GM18502 (cell line): ENCODE results near the gene LAMC2.
"Not testable (repeated sequence)": the region's sequence is repeated elsewhere in the genome, so short reads cannot be mapped to it uniquely, and the experiment has no call there.

ENCODE experiments used
- ATAC-seq: cut with Tn5 transposase; IDR thresholded peaks from one replicate; pipeline ENCODE4 v1.9.1; 2021; ENCODE audit warnings: mild to moderate bottlenecking; ENCODE audit not compliant: unreplicated experiment, poor library complexity

LAMC2 gene

DNA sequence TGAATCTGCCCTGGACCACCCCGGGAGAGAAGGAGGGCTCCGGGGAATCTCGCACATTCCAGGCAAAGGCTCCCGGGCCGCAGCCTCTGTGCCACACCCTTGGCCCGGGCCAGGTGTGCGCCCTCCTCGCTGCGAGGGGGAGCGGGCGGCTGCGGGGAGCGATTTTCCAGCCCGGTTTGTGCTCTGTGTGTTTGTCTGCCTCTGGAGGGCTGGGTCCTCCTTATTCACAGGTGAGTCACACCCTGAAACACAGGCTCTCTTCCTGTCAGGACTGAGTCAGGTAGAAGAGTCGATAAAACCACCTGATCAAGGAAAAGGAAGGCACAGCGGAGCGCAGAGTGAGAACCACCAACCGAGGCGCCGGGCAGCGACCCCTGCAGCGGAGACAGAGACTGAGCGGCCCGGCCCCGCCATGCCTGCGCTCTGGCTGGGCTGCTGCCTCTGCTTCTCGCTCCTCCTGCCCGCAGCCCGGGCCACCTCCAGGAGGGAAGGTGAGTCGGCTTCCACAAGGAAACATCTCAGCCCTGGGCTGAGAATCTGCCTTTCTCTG is at the start of gene LAMC2:
LAMC2 (plus strand) TSS at position 324 of the 550 bp plus-strand sequence; CDS start at position 413, 89 bp downstream.
- ATAC-seq, result no peak

DNA sequence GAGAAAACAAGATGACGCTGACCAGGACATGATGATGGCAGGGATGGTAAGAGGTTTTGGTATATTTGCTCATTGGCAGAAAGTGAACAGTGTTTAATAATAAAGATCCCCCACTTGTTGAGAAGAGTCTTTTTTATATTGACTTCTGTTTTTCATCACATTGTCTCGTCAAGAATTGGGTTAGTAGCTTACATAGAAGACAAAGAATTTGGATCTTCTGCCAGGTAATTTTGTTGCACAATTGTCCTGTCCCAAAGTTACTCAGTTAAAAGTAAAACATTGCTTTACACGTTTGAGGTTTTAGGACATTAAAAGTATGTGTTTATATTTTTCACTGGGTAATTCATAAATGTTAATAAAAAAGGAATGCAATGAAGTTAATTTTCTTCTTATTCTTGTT is 48.3 kb upstream of the LAMC2 start:
- ATAC-seq, result no peak

DNA sequence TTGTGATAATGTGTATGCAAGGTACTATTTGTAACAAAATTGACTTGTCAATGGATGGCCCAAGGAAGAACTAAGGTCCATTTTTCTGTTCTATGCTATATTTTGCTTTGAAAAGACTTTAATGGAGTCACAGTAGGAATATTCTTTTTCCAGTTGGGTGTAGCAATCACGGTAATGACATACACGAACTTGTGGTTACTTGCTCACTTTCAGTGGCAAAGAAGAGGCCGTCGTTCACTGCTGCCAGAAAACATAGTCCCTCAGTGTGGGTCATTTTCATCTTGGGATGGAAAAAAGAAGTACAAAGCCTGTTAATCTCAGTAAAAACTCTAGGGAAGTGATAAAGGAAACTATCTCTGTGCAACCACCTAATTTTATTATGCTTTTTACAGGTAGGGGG is 47.8 kb upstream of the LAMC2 start:
- no peak for ATAC-seq

DNA sequence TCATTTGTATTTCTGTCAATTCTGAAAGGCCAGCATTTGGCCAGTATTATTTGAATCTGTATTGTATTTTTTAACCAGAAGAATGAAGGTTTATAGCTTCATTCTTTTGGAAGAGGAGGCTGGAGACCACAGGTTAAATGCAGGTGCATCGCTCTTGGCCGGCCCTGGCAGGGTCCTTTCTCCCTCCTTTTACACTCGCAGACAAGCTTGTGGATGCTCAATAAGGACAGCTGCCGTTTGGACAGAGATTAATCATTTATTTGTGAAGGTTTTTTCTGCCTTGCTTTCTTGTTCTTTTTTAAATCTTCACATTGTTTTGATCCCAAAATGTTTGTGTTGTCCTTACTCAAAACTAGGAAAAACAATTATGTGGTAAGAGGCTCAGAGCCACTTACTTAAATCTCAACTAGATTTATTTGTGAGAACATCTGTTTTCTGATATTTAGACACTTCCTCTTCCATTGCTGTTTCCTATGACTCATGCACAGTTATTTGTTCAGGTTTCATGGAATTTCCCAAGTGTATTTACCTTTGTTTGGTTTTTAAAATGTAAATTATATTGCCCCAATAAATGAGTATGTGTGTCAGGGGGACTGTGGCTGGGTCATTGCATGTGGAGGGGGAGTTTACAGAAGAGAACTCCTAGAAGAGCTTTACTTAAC is 46.7 kb upstream of the LAMC2 start:
- no peak for ATAC-seq

DNA sequence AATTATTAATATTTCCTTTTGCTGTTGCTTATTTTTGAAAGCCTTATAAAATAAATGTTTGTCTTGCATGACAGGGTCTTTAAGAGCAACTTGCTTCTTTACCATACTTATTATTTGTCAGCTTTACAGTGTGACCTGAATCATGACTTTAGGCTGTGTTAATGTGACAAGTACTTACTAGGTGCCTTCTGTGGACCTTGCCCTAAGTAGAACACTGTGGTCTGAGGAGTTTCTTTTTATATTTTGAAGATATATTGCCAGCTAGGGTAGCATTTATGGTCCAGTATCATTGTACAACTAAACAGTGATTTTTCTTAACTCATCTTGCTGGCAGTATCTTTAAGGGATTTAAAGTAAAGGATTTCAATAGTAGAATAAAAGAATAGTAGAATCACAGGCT is 45.4 kb upstream of the LAMC2 start:
- no peak for ATAC-seq

DNA sequence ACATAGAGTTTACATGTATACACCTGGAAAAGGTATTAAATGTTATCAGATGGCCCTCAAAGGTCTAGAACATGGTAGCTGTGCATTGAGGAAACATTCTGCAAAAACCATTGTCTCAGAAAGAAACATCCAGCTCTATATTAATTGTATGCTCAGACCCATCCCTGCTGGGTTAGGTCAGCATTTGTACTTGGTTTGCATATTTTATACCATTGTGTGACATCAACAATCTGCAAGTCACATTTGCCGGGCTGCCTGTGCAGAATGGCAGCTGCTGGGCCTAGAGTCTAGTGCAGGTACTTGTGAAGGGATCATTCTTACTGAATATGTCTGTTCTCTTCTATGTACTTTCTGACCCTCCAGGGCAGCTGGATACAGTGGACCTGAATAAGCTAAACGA is 43.9 kb upstream of the LAMC2 start:
- no peak for ATAC-seq

DNA sequence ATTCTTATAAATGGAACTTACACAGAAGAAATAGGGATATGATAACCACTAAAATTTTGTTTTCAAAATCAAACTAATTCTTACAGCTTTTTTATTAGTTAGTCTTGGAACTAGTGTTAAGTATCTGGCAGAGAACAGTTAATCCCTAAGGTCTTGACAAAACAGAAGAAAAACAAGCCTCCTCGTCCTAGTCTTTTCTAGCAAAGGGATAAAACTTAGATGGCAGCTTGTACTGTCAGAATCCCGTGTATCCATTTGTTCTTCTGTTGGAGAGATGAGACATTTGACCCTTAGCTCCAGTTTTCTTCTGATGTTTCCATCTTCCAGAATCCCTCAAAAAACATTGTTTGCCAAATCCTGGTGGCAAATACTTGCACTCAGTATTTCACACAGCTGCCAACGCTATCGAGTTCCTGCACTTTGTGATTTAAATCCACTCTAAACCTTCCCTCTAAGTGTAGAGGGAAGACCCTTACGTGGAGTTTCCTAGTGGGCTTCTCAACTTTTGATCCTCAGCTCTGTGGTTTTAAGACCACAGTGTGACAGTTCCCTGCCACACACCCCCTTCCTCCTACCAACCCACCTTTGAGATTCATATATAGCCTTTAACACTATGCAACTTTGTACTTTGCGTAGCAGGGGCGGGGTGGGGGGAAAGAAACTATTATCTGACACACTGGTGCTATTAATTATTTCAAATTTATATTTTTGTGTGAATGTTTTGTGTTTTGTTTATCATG is 42.3 kb upstream of the LAMC2 start:
- no peak for ATAC-seq

DNA sequence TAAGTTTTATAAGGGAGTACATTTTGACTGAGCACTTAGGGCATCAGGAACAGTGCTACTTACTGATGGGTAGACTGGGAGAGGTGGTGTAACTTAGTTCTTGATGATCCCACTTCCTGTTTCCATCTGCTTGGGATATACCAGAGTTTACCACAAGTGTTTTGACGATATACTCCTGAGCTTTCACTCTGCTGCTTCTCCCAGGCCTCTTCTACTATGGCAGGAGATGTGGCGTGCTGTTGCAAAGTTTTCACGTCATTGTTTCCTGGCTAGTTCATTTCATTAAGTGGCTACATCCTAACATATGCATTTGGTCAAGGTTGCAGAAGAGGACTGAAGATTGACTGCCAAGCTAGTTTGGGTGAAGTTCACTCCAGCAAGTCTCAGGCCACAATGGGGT is 41.3 kb upstream of the LAMC2 start:
- ATAC-seq, result no peak

DNA sequence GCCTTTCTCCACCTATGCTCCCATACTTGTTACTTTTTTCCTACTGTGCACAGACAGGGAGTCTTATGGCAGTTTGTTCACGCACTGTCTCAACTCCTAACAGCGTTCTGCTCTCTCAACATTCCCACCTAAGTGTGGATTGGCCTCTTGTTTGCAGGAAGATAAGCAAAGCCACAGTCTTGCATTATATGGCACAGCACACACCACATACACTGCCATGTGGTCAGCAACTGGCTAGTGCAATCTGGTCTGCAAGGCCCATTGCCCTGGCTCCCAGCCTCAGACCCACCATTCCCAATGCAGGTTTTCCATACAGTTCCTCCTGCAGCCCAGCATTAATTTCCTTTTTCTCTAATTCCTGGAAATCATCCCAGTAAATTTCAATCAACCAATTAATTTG is 38.3 kb upstream of the LAMC2 start:
- ATAC-seq, result no peak

DNA sequence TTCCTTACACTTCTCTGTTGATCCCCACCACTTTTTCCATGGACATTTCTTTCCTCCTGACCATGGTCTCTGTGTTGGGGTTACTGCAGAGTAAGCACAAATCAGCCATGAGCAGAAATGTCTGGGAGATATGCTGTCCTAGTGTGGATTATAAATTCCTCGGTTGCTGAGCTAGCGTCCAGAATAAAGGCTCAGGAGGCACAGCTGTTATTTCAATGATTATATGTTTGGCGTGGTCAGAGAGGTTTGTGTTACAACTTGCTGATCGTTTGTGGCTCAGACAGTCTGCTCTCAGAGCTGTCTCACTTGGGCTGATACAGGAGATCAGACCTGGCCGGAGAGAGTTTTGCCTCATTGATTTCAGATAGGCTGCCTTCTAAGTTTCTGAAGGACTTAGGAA is 37.5 kb upstream of the LAMC2 start:
- no peak for ATAC-seq

DNA sequence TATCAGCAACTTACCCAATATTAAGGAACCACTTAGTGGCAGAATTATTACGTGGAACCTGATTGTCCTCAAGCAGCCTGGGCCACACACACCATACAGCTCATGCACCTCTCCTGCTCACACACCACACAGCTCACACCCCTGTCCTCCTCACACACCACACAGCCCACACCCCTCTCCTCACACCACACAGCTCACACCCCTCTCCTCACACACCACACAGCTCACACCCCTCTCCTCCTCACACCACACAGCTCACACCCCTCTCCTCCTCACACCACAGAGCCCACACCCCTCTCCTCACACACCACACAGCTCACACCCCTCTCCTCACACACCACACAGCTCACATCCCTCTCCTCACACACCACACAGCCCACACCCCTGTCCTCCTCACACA is 36.8 kb upstream of the LAMC2 start:
- ATAC-seq, result no peak

DNA sequence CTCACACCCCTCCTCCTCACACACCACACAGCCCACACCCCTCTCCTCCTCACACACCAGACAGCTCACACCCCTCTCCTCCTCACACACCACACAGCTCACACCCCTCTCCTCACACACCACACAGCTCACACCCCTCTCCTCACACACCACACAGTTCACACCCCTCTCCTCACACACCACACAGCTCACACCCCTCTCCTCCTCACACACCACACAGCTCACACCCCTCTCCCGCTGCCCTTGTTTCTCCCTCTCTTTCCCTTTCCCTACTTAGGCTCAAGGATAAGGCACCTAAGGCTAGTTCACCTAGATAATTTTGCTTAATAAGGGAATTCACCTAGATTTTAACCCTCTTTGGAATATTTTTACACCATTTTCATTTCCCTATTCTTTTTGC is 36.0 kb upstream of the LAMC2 start:
- not testable (repeated sequence) for ATAC-seq

DNA sequence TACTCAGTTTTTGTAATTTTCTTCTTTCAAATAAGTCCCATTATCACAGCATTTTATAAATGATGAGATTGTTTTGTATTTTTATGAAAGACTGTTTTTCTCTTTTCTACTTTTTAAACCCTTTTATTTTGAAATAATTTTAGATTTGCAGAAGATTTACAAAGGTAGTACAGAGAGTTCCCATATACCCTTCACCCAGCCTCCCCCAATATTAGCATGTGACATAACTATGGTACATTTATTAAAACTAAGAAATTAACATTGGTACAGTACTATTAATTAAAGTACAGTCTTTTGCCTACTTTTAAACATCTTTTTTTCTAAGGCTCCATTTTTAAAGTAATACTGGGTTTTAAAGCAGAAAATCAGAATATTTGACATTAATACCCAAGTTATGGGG is 35.6 kb upstream of the LAMC2 start:
- ATAC-seq, result no peak

DNA sequence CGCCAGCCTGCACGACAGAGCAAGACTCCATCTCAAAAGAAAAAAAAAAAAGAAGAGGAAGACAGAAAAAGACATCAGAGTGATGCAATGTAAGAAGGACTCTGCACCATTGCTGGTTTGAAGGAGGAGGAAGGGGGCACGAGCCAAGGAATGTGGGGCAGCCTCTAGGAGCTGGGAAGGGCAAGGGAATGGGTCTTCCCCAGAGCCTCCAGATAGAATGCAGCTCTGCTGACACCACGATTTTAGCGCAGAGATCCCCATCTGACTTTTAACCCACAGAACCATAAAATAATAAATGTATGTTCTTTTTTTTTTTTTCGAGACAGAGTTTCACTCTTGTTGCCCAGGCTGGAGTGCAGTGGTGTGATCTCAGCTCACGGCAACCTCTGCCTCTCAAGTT is 33.9 kb upstream of the LAMC2 start:
- no peak for ATAC-seq

DNA sequence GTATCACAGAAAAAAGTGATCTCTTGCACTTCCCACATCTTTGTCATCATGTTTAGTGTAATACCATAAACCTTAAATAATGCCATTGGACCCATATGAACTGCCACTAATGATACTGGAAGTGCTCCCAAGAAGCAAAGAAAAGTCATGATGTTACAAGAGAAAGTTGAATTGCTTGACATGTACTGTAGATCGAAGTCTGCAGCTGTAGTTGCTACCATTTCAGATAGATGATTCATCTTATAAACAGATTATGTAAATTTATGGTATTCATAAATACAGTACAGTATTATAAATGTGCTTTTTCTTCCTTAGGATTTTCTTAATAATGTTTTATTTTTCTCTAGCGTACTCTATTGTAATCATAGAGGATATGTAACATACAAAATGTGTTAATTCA is 30.1 kb upstream of the LAMC2 start:
- no peak for ATAC-seq

DNA sequence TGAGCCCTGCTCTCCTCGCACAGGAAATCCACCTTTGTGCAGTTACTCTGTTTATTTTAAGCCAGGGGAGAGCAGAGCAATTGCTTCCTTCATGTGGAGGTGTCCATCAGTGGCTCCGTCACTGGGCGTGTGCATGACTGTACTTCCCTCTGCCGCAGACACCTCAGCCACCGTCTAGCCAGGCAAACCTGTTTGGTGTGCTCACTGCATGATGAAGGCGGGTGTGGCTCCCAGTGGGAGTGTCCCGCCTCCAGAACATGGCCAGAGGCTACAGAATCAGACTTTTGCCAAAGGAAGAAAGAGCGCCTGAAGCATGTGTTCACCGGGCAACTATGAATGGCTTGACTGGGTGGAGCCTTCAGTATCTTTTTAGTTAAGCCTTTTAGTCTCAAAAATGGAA is 26.1 kb upstream of the LAMC2 start:
- ATAC-seq, result no peak

DNA sequence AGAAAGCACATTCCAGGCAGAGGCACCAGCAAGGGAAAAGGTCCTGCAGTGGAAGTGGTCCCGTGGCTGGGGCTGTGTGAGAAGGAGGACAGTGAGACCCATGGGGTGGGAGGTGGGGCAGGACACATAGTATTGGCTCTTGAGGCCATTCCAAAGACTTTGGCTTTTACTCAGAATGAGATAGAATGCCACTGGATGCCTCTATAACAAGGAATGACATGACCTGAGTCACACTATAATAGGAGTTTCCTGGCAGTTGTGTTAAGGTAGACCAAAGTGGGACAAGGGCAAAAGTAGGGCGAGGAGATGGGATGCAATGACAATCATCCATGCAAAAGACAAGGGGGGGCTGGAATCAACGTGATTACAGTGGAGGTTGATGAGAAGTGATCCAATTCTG is 24.7 kb upstream of the LAMC2 start:
- no peak for ATAC-seq

DNA sequence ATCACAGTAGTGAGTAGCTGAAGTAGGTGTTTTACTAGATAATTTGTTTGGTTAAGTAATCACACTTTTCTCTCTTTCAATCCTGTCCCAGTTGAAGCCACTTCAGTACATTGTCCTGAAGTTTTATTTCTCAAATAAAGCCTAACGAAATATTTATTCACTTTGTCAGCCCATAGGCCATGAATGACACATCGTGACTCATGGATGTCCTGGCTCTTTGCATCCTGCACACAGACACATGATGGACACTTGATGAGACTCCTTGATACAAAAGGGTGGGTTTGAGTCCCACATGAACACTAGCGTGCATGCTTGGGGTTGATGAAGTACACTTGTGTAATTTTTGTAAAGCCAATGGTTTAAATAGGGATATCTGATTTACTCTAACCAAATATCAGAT is 22.7 kb upstream of the LAMC2 start:
- ATAC-seq, result no peak

DNA sequence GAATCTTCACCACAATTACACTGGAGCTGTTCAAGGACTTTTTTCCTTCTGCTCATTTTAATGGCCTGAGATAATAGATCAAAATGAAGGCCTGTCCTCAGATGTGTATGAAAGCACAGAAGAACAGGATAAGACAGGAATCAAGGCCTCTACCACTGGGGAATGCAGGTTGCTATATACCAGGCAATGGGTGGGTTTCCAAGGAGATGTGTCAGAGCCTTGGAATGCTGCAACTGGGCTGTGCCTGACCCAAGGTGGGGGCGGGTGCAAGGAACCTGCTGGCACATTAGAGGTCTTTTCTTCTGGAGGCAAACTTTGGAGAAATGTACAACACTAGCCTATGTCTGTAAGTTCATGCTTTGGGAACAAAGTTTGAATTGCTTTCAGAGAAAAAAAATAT is 21.7 kb upstream of the LAMC2 start:
- ATAC-seq, result no peak

DNA sequence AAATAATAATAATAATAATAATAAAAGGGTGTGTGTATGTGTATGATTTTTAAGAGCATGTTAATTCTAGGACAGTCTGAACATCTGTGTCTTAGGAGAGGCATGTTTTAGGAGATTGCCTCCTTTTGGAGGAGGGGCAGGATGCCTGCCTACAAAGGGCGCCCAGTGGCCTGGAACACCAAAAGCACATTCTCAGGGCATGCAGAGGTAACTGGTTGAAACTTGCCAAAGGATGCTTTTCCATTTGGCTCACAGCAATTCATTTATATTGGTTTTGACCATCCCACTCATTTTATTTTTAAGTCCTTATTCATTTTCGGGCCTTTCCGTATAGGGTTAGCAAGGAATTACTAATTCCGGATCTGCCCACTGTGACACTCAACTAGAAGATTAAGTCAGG is 21.1 kb upstream of the LAMC2 start:
- ATAC-seq, result no peak

DNA sequence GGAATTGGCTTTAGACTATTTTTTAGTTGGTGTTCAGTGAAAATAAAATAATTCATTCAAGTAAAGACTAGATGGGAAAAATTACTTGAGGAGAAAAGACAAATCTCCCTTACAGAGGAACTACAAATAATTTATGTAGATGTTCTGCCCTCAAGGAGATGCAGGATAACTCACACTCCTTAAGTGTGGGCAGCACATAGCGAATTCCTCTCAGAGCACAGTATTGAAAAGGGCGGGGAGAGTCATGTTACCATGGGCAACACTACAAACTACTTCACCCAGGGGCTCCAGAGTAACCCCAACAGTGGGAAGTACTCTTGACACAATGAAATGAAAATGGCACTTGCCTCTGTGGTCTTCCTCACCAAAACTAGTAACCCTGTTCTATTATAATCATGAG is 20.6 kb upstream of the LAMC2 start:
- ATAC-seq, result no peak

DNA sequence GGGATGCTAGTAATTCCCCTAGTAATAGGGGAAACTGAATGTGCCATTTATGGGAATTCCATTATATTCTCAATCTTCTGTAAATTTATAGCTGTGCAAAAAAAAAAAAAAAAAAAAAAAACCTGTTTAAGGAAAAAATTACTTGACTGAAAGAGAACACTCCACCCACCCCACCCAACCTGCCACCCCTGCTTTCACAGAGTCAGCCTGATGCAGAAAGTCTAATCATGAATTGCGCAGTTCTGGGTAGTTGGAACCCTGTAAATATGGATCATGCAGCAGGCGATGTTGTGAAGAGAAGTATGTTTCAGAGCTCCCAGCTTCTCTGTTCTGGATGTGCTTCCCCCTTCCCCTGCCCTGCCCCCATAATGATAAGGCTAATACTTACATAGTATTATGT is 19.6 kb upstream of the LAMC2 start:
- no peak for ATAC-seq
